ENCODE measurements around the gene CLPTM1L. TPM values are rescaled to one million over a fixed set of nuclear protein-coding genes. Genes with fewer than 3 reads are reported as not detected.
"Not testable (repeated sequence)": the region's sequence is repeated elsewhere in the genome, so short reads cannot be mapped to it uniquely, and the experiment has no call there.

Gene CLPTM1L
- total RNA-seq, 2 experiments from 2014 or later, result 80.9 to 82.7 TPM

DNA sequence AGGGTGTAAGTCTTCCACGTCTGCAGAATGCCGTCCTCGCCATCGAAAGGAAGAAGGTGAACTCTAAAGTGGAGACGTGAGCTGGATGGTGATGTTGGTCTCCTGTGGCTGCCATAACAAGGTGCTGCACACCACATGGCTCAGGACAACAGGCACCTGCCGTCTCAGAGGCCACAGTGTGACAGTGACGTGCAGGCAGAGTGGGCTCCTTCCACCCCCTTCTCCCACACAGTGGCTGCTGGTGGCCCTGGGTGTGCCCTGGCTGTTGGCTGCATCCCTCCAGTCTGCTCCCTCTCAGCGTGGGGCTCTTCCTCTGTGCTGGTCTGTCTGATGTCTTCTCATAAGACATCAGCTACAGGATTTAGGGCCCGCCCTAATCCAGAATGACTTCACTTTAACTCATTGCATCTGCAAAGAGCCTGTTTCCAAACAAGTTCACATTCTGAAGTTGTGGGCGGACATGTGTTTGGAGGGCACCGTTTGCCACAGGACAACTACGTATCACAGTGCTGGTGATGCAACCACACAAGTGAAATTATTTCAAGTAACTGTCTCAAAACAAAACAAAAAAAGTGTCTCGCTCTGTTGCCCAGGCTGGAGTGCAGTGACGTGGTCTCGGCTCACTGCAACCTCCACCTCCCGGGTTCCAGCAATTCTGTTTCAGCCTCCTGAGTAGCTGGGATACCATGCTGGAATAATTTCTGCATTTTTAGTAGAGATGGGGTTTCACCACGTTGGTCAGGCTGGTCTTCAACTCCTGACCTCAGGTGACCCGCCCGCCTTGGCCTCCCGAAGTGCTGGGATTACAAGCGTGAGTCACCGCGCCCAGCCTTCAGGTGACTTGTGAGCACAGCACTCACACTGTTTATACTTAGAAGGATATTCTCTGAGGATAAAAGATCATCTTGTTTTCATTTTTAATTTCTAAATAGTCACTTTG lies 31.2 kb upstream of the CLPTM1L start:
- H3K27me3 Mint-ChIP-seq, result peaks cover 3% of the 10 kb centered on the region
- H3K9me3 Mint-ChIP-seq, result no peaks in the 10 kb centered on the region
- H3K27ac Mint-ChIP-seq, result no peak overlapping the region
- no peak overlapping the region for H3K4me3 Mint-ChIP-seq
- peaks cover 2% of the 10 kb centered on the region for H3K4me1 Mint-ChIP-seq
- ATAC-seq (ENCODE audit: low read depth) (no peak), DNase-seq (no peak)
- POLR2A ChIA-PET, result interaction anchor here (1.7 kb wide), 1 partner anchor 10 kb away, joined by 5 read pairs; no protein-coding TSS in a partner anchor
- H3K36me3 Mint-ChIP-seq, result no peaks in the 10 kb centered on the region

DNA sequence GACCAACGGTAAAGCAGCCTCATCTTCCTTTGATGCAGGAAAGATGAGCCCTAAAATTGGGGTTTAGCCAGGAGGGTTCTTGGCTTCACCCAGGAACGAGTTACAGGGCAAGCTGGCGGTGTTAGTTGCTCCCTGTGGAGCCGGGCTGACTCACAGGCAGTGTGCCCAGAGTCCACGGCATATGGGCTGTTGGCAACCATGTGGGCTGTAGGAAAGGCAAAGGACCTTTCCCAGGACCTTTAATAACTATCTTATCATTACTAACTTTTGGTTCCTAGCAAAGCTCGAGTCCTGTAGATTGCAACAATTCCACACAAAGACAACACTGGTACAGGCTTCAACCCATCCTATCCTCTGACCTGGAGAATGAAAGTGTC lies 29.8 kb upstream of the CLPTM1L start:
- DNase-seq, result no peak
- Mint-ChIP-seq H3K27me3 (peaks cover 3% of the 10 kb centered on the region), H3K4me1 (no peaks in the 10 kb centered on the region), H3K27ac (no peak overlapping the region), H3K36me3 (no peaks in the 10 kb centered on the region), H3K9me3 (no peaks in the 10 kb centered on the region), H3K4me3 (no peak overlapping the region)
- ATAC-seq (ENCODE audit: low read depth), result no peak
- POLR2A ChIA-PET, result no interaction called here

DNA sequence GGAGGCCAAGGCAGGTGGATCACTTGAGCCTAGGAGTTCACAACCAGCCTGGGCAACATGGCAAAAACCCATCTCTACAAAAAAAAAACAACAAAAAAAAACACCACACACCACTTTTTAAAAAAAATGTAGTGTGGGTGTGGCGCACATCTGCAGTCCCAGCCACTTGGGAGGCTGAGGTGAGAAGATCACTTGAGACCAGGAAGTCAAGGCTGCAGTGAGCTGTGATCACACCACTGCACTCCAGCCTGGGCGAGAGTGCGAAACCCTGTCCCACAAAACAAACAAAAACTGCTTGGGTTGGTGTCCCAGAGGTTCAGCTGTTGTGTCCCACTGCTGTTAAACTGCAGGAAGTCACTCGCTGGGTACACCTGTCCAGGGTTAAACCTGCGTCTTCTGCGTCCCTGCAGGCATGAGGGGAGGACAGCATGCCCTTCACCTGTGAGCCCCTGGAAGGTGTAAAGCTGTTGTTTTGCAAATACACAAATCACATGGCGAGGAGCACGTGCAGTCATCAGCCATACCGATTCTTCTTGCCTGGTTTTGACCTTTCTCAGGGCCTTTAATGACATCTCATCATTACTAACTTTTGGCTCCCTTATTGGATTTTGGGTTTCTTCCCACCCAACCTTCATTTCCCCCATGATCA lies 29.3 kb upstream of the CLPTM1L start:
- POLR2A ChIA-PET, result no interaction called here
- Mint-ChIP-seq H3K9me3 (no peaks in the 10 kb centered on the region), H3K27ac (no peak overlapping the region), H3K36me3 (no peaks in the 10 kb centered on the region), H3K4me1 (no peaks in the 10 kb centered on the region), H3K27me3 (peaks cover 3% of the 10 kb centered on the region), H3K4me3 (no peak overlapping the region)
- no peak for DNase-seq
- no peak for ATAC-seq (ENCODE audit: low read depth)

DNA sequence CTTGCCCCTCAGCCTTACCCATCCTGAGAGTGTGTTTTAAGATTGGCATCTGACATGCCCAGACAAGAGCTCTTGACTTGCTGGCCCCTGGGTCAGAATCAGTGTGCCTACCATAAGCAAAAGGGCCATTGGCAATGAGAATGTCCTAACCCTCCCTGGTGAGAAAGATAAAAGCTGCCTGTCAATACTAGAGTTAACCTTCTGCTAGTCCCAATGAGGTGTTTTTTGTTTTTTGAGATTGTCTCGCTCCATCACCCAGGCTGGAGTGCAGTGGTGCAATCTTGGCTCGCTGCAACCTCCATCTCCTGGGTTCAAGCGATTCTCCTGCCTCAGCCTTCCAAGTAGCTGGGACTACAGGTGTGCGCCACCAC lies 27.1 kb upstream of the CLPTM1L start:
- H3K4me3 Mint-ChIP-seq; H3K4me1 Mint-ChIP-seq; DNase-seq; H3K27ac Mint-ChIP-seq; ATAC-seq (ENCODE audit: low read depth); POLR2A ChIA-PET; H3K27me3 Mint-ChIP-seq; H3K36me3 Mint-ChIP-seq; H3K9me3 Mint-ChIP-seq: not testable (repeated sequence)

DNA sequence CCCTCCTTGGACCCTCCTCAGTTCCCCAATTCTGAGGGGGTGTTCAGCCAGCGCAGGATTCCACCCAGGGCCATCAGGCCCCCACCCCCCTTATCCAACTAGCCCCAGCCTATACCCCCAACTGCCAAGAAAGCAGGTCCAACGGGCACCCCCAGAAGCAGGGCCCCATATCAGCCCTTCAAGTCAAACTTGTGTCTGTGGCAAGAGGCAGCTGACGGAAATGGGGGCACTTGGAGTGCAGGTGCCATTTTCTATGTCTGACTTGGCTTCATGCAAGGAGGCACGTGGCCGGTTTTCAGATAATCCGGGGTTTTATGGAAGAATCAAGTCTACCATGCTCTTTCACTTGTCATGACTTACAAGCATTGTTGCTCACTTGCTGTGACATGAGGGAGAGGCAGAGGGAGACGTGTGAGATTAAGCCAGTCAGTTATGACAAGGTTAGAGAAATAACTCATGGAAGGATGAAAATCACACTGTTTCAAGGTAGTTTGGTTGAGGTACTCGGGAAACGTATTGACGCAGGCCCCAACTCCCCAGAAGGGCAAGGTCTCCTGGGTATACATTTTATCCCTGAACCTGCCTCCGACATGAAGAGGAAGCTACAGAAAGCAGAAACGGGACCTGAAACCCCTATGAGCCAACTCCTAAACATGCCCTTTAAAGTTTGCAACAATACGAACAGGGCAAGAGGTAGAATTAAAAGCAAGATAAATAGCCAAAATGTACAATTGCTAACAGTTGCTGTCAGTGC lies 26.5 kb upstream of the CLPTM1L start:
- no peak overlapping the region for H3K4me3 Mint-ChIP-seq

GRCh38 chr5:1370006-1370405 lies 25.1 kb upstream of the CLPTM1L start:
- no peak overlapping the region for H3K4me3 Mint-ChIP-seq
- ATAC-seq (ENCODE audit: low read depth) (no peak), DNase-seq (no peak)
- H3K36me3 Mint-ChIP-seq, result no peaks in the 10 kb centered on the region
- peaks cover 4% of the 10 kb centered on the region for H3K27me3 Mint-ChIP-seq
- no peaks in the 10 kb centered on the region for H3K9me3 Mint-ChIP-seq
- POLR2A ChIA-PET, result no interaction called here
- no peak overlapping the region for H3K27ac Mint-ChIP-seq
- H3K4me1 Mint-ChIP-seq, result no peaks in the 10 kb centered on the region

More for the DNA sequence above, 26.5 kb upstream of the CLPTM1L start:
- ATAC-seq (ENCODE audit: low read depth) (no peak), DNase-seq (no peak)
- Mint-ChIP-seq H3K27me3 (peaks cover 4% of the 10 kb centered on the region), H3K9me3 (no peaks in the 10 kb centered on the region), H3K4me1 (no peaks in the 10 kb centered on the region), H3K27ac (no peak overlapping the region), H3K36me3 (no peaks in the 10 kb centered on the region)
- POLR2A ChIA-PET, result no interaction called here

DNA sequence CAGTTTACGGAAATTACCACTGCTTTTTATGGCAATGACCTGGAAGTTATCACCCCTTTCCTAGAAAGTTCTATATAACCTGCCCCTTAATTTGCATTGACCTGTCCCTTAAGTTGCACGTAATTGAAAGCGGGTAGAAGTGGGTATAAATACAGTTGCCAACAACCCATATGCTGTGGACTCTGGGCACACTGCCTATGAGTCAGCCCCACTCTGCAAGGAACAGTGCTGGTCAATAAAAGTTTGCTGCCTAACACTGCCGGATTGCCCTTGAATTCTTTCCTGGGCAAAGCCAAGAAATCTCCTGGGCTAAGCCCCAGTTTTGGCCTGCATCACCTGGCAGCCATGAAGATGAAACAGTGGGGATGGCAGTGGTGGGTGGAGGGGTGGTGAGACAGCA lies 23.9 kb upstream of the CLPTM1L start:
- ATAC-seq (ENCODE audit: low read depth) (no peak), DNase-seq (no peak)
- peaks cover 13% of the 10 kb centered on the region for H3K27me3 Mint-ChIP-seq
- H3K4me3 Mint-ChIP-seq, result no peak overlapping the region
- H3K4me1 Mint-ChIP-seq, result no peaks in the 10 kb centered on the region
- POLR2A ChIA-PET, result no interaction called here
- no peak overlapping the region for H3K27ac Mint-ChIP-seq
- H3K36me3 Mint-ChIP-seq, result no peaks in the 10 kb centered on the region
- no peaks in the 10 kb centered on the region for H3K9me3 Mint-ChIP-seq

DNA sequence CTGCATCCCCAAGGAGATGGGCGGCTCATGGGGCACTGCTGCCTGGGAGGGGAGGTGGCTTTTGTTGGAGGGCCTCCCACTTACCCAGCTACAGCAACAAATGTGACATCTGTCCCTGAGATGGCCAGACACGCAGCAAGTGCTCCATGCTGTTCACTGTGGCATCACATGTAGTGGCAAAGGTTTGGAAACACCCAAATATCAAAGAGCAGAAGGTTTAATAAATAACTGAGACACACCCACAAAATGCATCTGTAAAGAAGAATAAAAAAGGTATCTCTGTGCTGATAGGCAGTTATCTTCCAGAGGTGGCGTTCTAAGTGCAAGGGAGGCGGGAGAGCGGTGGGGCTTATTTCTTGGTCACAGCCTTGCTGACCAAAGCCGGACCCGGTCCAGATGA lies 23.3 kb upstream of the CLPTM1L start:
- Mint-ChIP-seq H3K4me3 (no peak overlapping the region), H3K36me3 (no peaks in the 10 kb centered on the region), H3K27me3 (peaks cover 13% of the 10 kb centered on the region), H3K27ac (no peak overlapping the region), H3K9me3 (no peaks in the 10 kb centered on the region), H3K4me1 (no peaks in the 10 kb centered on the region)
- ATAC-seq (ENCODE audit: low read depth) (no peak), DNase-seq (no peak)
- POLR2A ChIA-PET, result no interaction called here

GRCh38 chr5:1367149-1367548 lies 22.2 kb upstream of the CLPTM1L start:
- Mint-ChIP-seq H3K9me3 (no peaks in the 10 kb centered on the region), H3K36me3 (no peaks in the 10 kb centered on the region), H3K4me1 (no peaks in the 10 kb centered on the region), H3K4me3 (no peak overlapping the region), H3K27me3 (peaks cover 13% of the 10 kb centered on the region), H3K27ac (no peak overlapping the region)
- POLR2A ChIA-PET, result no interaction called here
- no peak for DNase-seq
- ATAC-seq (ENCODE audit: low read depth), result no peak

DNA sequence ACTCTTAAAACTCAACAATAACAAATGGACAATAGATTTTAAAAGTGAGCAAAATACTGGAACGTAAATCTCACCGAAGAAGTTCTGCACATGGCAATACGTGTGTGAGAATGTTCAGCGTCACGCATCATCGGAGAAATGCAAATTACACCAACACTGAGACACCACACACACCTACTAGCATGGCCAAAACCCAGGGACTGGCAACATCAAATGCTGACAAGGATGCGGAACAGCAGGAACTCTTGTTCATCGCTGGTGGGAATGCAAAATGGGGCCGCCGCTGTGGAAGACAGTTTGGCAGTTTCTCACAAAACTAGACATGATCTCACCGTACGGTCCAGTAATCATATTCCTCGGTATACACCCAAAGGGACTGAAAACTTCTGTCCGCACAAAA lies 21.6 kb upstream of the CLPTM1L start:
- Mint-ChIP-seq H3K27me3 (peaks cover 13% of the 10 kb centered on the region), H3K36me3 (no peaks in the 10 kb centered on the region), H3K9me3 (no peaks in the 10 kb centered on the region), H3K27ac (no peak overlapping the region), H3K4me1 (no peaks in the 10 kb centered on the region), H3K4me3 (no peak overlapping the region)
- no peak for DNase-seq
- POLR2A ChIA-PET, result no interaction called here
- no peak for ATAC-seq (ENCODE audit: low read depth)

DNA sequence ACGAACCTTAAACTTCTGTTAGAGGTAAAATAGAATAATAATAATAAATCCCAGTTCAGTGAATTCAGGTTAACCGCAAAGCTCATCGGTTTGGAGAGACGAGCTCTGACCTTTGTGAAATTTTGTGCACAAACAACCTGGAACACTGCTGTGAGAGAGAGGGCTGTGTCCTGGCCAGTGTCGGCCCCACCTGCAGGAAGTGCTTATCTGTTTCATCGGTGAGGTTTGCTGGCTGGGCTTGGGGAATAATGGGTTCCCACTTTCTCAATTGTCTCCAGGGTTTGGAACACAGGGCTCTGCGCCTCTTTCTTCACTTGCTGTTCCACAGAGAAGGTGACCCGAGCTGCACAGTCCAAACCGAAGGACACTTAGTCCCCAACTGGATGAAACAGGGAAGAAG lies 19.3 kb upstream of the CLPTM1L start:
- Mint-ChIP-seq H3K4me3 (no peak overlapping the region), H3K27ac (no peak overlapping the region), H3K9me3 (no peaks in the 10 kb centered on the region), H3K4me1 (no peaks in the 10 kb centered on the region), H3K36me3 (no peaks in the 10 kb centered on the region), H3K27me3 (peaks cover 13% of the 10 kb centered on the region)
- ATAC-seq (ENCODE audit: low read depth), result no peak
- no peak for DNase-seq
- POLR2A ChIA-PET, result no interaction called here

- POLR2A ChIA-PET, result no interaction called here
- DNase-seq, result no peak
- no peaks in the 10 kb centered on the region for H3K36me3 Mint-ChIP-seq
- H3K27me3 Mint-ChIP-seq, result peaks cover 13% of the 10 kb centered on the region
- H3K4me1 Mint-ChIP-seq, result no peaks in the 10 kb centered on the region
- H3K4me3 Mint-ChIP-seq, result no peak overlapping the region
- ATAC-seq (ENCODE audit: low read depth), result no peak
- no peaks in the 10 kb centered on the region for H3K9me3 Mint-ChIP-seq
- H3K27ac Mint-ChIP-seq, result no peak overlapping the region
Observed at GRCh38 chr5:1363581-1363980, 18.7 kb upstream of the CLPTM1L start.

GRCh38 chr5:1363160-1363559 lies 18.3 kb upstream of the CLPTM1L start:
- Mint-ChIP-seq H3K4me3 (no peak overlapping the region), H3K27ac (no peak overlapping the region), H3K27me3 (peaks cover 13% of the 10 kb centered on the region), H3K4me1 (no peaks in the 10 kb centered on the region), H3K9me3 (no peaks in the 10 kb centered on the region), H3K36me3 (no peaks in the 10 kb centered on the region)
- DNase-seq (no peak), ATAC-seq (ENCODE audit: low read depth) (no peak)
- POLR2A ChIA-PET, result no interaction called here
